Activated CD4-positive, CD25-positive, alpha-beta regulatory T cell treated with anti-CD3 and anti-CD28 coated beads, Interleukin-2, amount 50 U/mL, for 16 hours (primary cell): Measurements from ENCODE around the gene ALAS1.
A peak's percentile ranks its signal among the peaks of the same experiment; 100 is the strongest.

Experiments
- DNase-seq: peaks from one replicate; pipeline ENCODE4 v3.0.0-alpha.2; 2020; ENCODE audit warnings: low read depth, low spot score

ALAS1 gene

GRCh38 chr3:52248816-52249547 is 51.0 kb downstream of the ALAS1 start:
- no peak for DNase-seq

GRCh38 chr3:52249683-52250082 is 51.7 kb downstream of the ALAS1 start:
- no peak for DNase-seq

DNA sequence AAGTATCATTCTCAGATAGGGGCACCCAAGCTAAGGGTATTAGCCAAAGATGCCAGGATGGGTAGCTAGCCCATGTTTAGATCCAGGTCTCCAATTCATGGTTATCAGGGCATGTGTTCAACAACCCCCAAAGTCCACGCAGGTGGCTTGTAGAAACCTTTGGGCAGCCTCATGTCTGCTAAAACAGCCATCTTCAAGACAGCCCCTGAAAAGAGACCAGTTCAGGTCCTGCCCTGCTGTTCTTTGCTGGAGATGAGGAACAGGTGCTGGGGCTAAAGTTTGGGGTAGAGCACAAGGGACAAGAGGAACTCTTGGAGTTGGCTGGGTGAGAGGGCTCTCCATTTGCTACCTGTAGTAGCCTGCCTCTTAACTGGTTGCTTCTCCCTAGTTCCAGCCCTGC is 52.2 kb downstream of the ALAS1 start:
- DNase-seq: no peak

- peak; percentile 69 for DNase-seq
Observed at GRCh38 chr3:52253314-52254304, 55.6 kb downstream of the ALAS1 start.

- DNase-seq: no peak
Observed at GRCh38 chr3:52254608-52255007, 56.6 kb downstream of the ALAS1 start.

- DNase-seq: no peak
Observed at GRCh38 chr3:52256159-52256558, 58.2 kb downstream of the ALAS1 start.

GRCh38 chr3:52256622-52257021 is 58.7 kb downstream of the ALAS1 start:
- DNase-seq: no peak

DNA sequence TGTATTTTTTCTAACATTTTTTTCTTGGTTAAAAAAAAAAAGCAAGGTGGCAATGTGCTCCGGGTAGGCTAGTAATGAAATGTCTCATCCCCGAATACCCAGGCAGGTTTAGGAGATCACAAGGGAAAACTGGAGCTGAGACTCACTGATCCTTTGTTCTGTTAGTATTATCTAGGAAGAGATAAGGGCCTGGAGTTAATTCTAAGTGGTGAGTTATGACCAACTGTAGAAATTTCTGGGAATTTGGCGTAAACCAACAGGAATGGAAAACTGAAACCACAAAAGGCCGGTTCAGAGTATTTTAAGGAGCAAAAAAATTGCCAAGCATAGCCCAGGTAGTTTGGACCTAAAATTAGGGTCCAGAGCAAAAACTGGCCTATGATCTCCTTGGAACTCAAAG is 60.0 kb downstream of the ALAS1 start:
- DNase-seq: no peak

DNA sequence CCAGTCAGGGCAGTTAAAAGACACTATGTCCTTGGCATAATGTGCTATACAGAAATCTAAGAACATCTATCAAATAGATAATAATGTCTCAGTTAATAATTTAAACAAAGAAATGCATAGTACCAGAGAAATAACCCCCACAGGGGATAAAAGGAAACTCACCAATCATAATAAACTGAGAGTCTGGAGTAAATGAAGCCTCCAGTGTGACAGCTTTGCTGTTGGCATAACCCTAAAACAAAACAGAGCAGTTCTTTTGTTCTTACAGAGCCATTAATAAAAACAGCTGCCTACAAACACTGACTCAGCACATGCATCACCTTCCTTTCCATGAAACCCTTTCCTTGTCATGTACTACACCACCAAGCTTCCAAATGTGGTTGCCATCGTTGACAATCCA is 61.1 kb downstream of the ALAS1 start:
- no peak for DNase-seq

DNA sequence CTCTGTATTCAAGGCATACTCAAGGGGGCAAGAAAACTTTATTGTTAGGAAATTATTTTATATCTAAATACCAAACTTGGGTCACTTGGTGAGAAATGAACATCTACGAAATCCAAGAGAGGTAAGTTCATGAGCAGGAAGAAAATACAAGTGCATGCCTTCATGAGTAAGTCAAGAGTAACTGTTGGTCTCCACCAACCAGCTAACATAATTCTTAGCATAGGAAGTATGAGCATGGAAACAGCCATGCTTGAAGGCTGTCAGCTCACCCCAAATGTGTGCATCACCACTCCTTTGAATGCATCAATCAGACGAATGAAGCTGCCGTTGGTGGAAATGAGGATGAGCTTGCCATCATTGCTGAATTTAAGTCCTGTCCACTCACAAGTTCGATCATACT is 61.5 kb downstream of the ALAS1 start:
- no peak for DNase-seq

- DNase-seq: no peak
Observed at GRCh38 chr3:52262447-52262846, 64.5 kb downstream of the ALAS1 start.
